HG02943 (cell line): ENCODE measurements around the gene ITPK1.

Source experiments
- ATAC-seq: cut with Tn5 transposase; IDR thresholded peaks from one replicate; pipeline ENCODE4 v1.9.1; 2021; ENCODE audit warnings: mild to moderate bottlenecking, low read depth, moderate library complexity; ENCODE audit not compliant: unreplicated experiment

ITPK1 gene

DNA sequence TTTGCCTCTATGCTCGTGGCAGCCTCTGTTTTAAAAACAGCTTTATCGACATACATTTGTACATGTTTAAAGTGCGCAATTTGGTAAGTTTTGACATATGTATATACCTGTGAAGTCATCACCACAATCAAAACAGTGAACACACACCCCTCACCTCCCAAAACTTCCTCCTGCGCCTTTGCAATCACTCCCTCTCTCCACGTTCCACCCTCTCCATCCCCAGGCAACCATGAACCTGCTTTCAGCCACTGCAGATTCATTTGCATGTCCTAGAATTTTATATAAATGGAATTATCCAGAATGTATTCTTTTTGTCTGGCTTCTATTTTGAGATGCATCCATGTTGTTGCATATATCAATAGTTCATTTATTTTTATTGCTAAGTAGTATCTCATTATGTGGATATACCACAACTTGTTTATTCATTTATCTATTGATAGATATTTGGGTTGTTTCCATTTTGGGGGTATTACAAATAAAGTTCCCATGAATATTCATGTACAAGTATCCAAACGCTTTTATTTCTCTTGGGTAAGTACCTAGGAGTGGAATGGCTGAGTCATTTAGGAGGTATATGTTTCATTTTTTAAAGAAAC lies 208.3 kb downstream of the ITPK1 start:
- no peak for ATAC-seq

- no peak for ATAC-seq
Measured at GRCh38 chr14:92906823-92907222, 208.9 kb downstream of the ITPK1 start.

DNA sequence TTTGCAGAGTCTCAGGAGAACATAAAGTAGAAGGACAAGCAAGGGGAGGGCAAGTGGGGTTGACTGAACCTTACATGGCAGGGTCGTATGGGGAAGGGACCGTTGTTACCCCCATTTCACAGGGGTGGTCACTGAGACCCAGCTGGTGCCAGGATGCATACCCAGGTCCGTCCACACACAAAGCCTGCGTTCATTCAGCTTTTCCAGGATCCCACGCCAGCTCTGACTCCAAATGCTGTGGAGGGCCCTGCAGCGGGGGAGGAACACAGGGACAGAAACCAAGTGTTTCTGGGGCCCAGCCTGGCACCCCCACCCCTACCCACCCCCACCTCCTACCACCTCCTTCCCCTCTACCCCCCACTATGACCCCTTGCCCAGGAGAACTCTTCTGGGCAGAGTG lies 209.3 kb downstream of the ITPK1 start:
- ATAC-seq, result no peak

DNA sequence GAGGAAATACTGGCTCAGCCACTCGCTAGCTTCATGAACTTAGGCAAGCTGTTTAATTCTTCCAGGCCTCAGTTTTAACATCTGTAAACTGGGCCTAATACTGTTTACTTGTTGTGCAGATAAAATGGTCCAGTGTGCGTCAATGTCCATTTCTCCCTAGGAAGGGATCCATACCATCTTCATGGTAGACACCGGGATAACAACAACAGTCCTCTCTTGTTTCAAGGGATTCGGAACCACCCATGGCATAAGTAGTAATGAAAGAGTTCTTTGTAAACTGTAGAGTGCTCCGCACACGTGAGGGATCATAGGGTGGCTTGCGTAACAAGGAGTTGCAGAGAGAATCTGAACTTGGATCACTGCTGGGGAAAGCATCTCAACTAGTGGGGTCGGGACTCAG lies 210.1 kb downstream of the ITPK1 start:
- ATAC-seq, result no peak

GRCh38 chr14:92903359-92903758 lies 212.4 kb downstream of the ITPK1 start:
- no peak for ATAC-seq

GRCh38 chr14:92902726-92903125 lies 213.0 kb downstream of the ITPK1 start:
- no peak for ATAC-seq

GRCh38 chr14:92902191-92902590 lies 213.5 kb downstream of the ITPK1 start:
- ATAC-seq, result no peak

- ATAC-seq, result no peak
Measured at GRCh38 chr14:92900660-92901059, 215.1 kb downstream of the ITPK1 start.

GRCh38 chr14:92898566-92899131 lies 217.1 kb downstream of the ITPK1 start:
- ATAC-seq, result no peak

- no peak for ATAC-seq
Measured at GRCh38 chr14:92897922-92898565, 217.7 kb downstream of the ITPK1 start.

GRCh38 chr14:92895352-92895878 lies 220.3 kb downstream of the ITPK1 start:
- no peak for ATAC-seq

DNA sequence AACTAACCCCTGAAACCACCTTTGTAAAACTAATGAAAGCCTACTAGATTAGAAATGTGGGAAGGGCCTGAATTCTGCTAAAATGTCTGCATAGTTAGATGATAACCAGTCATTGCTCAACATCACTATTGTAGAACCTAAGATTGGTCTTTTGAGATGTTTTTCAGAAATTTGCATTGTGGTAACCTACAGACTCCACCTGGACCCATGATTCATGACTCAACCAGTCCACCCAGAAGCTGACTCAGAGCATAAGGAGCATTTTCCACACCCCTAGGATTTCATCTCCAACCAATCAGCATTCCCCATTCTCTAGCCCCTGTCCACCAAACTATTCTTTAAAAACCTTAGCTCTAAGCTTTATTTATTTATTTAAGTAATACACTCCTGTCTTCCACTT lies 223.1 kb downstream of the ITPK1 start:
- ATAC-seq, result no peak

DNA sequence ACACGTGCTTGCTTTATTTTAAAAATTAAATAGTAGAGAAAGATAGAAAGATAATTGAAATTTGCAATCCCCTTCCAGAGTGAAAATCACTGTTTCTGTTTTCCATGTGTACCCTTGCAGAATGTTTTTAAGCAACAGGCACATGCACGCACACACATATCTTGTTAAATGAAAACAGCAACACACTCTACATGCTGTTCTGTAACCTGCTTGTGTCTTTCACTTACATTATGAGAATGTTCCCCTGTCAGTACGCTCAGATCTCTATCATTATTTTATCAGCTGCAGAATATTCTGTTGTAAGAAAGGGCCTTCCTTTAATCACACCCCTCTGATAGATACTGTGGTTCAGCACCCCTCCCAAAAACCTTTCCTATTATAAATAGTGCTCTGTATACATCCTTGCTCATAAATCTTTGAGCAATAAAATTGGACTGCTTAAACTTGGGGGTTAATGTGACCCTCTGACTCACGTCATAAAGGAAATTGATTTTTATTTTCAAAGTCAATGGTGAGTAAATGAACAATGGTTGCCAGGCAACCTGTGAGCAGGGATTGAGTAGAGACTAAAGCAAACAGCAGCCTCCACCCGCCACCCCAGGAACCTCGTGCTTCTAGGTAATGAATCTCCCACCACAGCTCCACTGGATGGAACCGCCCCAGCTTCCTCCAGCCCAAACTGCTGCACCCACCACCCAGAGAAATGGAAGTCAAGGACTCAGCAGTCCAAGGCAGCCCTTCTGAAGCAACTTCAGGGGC lies 224.7 kb downstream of the ITPK1 start:
- no peak for ATAC-seq

GRCh38 chr14:92888896-92889295 lies 226.8 kb downstream of the ITPK1 start:
- no peak for ATAC-seq

DNA sequence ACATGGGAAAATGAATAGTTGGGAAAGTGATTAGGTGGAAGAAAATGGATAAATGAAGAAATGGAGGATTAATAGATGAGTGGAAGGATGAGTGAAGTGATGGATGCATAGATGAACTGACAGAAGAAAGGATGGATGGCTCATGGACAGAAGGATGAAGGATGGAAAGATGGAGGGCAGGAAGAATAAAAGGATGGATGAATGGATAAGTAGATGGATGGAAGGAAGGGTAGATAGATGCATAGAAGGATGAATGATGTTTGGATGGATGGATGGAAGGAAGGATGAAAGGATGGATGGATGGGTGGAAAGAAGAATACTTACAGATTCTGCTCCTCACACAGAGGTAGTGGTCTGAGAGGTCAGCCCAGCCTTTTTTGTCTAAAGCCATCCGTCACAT lies 228.6 kb downstream of the ITPK1 start:
- no peak for ATAC-seq
